Neural cell (in vitro differentiated cells): ENCODE results near the gene BRCA2. TPM values are rescaled to one million over a fixed set of nuclear protein-coding genes. Genes with fewer than 3 reads are reported as not detected.
"Not testable (repeated sequence)": the region's sequence is repeated elsewhere in the genome, so short reads cannot be mapped to it uniquely, and the experiment has no call there.

ENCODE experiments used
- H2AFZ ChIP-seq: fragments of 200-600, 300-800 bp; sonication (generic), shearing (Covaris generic); 2 replicates; pipeline ENCODE4 v1.6.0; 2014; ENCODE audit warnings: low read depth, mild to moderate bottlenecking, antibody characterized with exemption, low read length, moderate library complexity
- H3F3A ChIP-seq: fragments of 200-600 bp; shearing (Covaris generic); 2 replicates; pipeline ENCODE4 v1.6.1; 2016; ENCODE audit warnings: mild to moderate bottlenecking, moderate library complexity, mixed read lengths, antibody characterized with exemption, low read length; ENCODE audit not compliant: insufficient read depth, poor library complexity, severe bottlenecking
- H3K27ac ChIP-seq: fragments of 200-600, 300-800 bp; sonication (generic), shearing (Covaris generic); 2 replicates; pipeline ENCODE4 v1.5.1; 2014; ENCODE audit warnings: mild to moderate bottlenecking, low read length, moderate library complexity
- H3K27me3 ChIP-seq: fragments of 300-800, 200-600 bp; sonication (generic), shearing (Covaris generic); 2 replicates; pipeline ENCODE4 v1.6.0; 2014; ENCODE audit warnings: mild to moderate bottlenecking, low read depth, low read length, moderate library complexity; ENCODE audit not compliant: insufficient read depth
- H3K36me3 ChIP-seq: fragments of 300-800, 200-600 bp; sonication (generic), shearing (Covaris generic); 2 replicates; pipeline ENCODE4 v1.5.1; 2014; ENCODE audit warnings: mild to moderate bottlenecking, antibody characterized with exemption, low read length, moderate library complexity; ENCODE audit not compliant: insufficient read depth
- H3K4me2 ChIP-seq: fragments of 300-800, 200-600 bp; sonication (generic), shearing (Covaris generic); 2 replicates; pipeline ENCODE4 v1.6.0; 2014; ENCODE audit warnings: mild to moderate bottlenecking, low read length
- H3K4me3 ChIP-seq: fragments of 300-800, 200-600 bp; sonication (generic), shearing (Covaris generic); 2 replicates; pipeline ENCODE4 v1.5.1; 2014; ENCODE audit warnings: mild to moderate bottlenecking, low read length, moderate library complexity
- H3K79me2 ChIP-seq: fragments of 200-600 bp; shearing (Covaris generic); replicated peaks from 2 replicates; pipeline ENCODE4 v1.6.0; 2014; ENCODE audit warnings: mild to moderate bottlenecking, low read length, moderate library complexity; ENCODE audit not compliant: insufficient read depth
- H3K9ac ChIP-seq: fragments of 300-800, 200-600 bp; sonication (generic), shearing (Covaris generic); 2 replicates; pipeline ENCODE4 v1.6.1; 2016; ENCODE audit warnings: mild to moderate bottlenecking, low read length, mixed read lengths
- H3K9me2 ChIP-seq: fragments of 200-600 bp; shearing (Covaris generic); 2 replicates; pipeline ENCODE4 v1.6.1; 2016; ENCODE audit warnings: mild to moderate bottlenecking, low read length, mixed read lengths; ENCODE audit not compliant: insufficient read depth
- H3K9me3 ChIP-seq: fragments of 200-600, 300-800 bp; sonication (generic), shearing (Covaris generic); 2 replicates; pipeline ENCODE4 v1.6.1; 2016; ENCODE audit warnings: mild to moderate bottlenecking, mixed run types, low read length, moderate library complexity, mixed read lengths
- H4K20me1 ChIP-seq: fragments of 200-600 bp; shearing (Covaris generic); 2 replicates; pipeline ENCODE4 v1.6.1; 2016; ENCODE audit warnings: mild to moderate bottlenecking, mixed run types; ENCODE audit not compliant: insufficient read depth
- EP300 ChIP-seq: fragments of 450-650 bp; conservative IDR thresholded peaks from 2 replicates; pipeline ENCODE4 v1.6.1; 2014; ENCODE audit warnings: antibody characterized with exemption, mild to moderate bottlenecking, moderate library complexity; ENCODE audit not compliant: poor library complexity, severe bottlenecking
- EZH2 ChIP-seq: fragments of 200-600, 300-800 bp; shearing (Covaris generic), sonication (generic); IDR thresholded peaks from 2 replicates; pipeline ENCODE4 v1.6.1; 2014; ENCODE audit warnings: antibody characterized with exemption, low read length, borderline replicate concordance, mild to moderate bottlenecking; ENCODE audit not compliant: insufficient read depth, poor library complexity, severe bottlenecking
- MXI1 ChIP-seq: fragments of 450-650 bp; conservative IDR thresholded peaks from 2 replicates; pipeline ENCODE4 v1.6.1; 2014; ENCODE audit warnings: antibody characterized with exemption, mild to moderate bottlenecking; ENCODE audit not compliant: poor library complexity, severe bottlenecking
- POLR2AphosphoS5 ChIP-seq: IDR thresholded peaks from 2 replicates; pipeline ENCODE4 v1.6.1; 2012
- RAD21 ChIP-seq: fragments of 450-650 bp; conservative IDR thresholded peaks from 2 replicates; pipeline ENCODE4 v1.6.1; 2014; ENCODE audit warnings: antibody characterized with exemption, mild to moderate bottlenecking, moderate library complexity
- SMC3 ChIP-seq: fragments of 450-650 bp; conservative IDR thresholded peaks from 2 replicates; pipeline ENCODE4 v1.6.1; 2014; ENCODE audit warnings: antibody characterized with exemption, mild to moderate bottlenecking, moderate library complexity; ENCODE audit not compliant: poor library complexity
- TAF1 ChIP-seq: IDR thresholded peaks from 2 replicates; pipeline ENCODE4 v1.6.1; 2012; ENCODE audit warnings: low read depth
- polyA plus RNA-seq: library from polyadenylated mRNA; depleted of rRNA; stranded (reverse); fragments of >200 nt; gene quantifications from 2 replicates; pipeline ENCODE4 v1.2.3, GENCODE V29; 2014
- TF ChIP-seq, protein P1 (sequence below): IDR thresholded peaks from 2 replicates; pipeline ENCODE4 v1.6.1; 2012; ENCODE audit warnings: borderline replicate concordance
- TF ChIP-seq, protein P2 (sequence below): fragments of 450-650 bp; IDR thresholded peaks from 2 replicates; pipeline ENCODE4 v1.5.1; 2014; ENCODE audit warnings: antibody characterized with exemption, mild to moderate bottlenecking, moderate library complexity; ENCODE audit not compliant: poor library complexity, severe bottlenecking

BRCA2 gene
- polyA plus RNA-seq, 1 donor from 2014 or later, result 0.11 TPM

DNA sequence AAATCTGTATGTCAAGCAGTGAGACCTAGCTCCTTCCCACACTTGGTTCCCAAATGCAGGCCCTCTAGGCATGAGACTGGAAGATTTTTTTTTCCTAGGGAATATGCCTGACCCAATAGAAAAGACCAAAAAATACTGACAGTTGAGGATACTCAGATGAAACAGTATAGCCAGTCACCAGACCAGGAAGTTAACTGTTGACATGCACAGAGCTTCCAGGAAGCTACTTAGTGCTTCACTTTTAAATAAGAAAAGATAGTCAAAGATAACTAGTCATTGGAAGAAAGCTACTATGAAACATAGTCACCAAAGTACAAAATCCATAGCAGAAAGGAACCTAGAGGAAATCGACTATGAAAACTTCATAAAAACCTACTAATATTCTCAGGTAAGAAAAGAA lies 32.3 kb downstream of the BRCA2 start:
- Histone ChIP-seq H3K4me3 (no peak overlapping the region), H3K36me3 (no peaks in the 10 kb centered on the region), H3K79me2 (no peaks in the 10 kb centered on the region), H3K4me2 (no peak overlapping the region), H2AFZ (no peak overlapping the region), H3K9ac (no peak overlapping the region), H3F3A (no peaks in the 10 kb centered on the region), H3K27me3 (no peaks in the 10 kb centered on the region), H3K27ac (no peak overlapping the region), H4K20me1 (no peaks in the 10 kb centered on the region), H3K9me2 (no peaks in the 10 kb centered on the region), H3K9me3 (no peaks in the 10 kb centered on the region)
- TF ChIP-seq EP300 (no peak), EZH2 (no peak), MXI1 (no peak), RAD21 (no peak), POLR2AphosphoS5 (no peak), SMC3 (no peak), TAF1 (no peak)
- TF ChIP-seq, protein P1, sequence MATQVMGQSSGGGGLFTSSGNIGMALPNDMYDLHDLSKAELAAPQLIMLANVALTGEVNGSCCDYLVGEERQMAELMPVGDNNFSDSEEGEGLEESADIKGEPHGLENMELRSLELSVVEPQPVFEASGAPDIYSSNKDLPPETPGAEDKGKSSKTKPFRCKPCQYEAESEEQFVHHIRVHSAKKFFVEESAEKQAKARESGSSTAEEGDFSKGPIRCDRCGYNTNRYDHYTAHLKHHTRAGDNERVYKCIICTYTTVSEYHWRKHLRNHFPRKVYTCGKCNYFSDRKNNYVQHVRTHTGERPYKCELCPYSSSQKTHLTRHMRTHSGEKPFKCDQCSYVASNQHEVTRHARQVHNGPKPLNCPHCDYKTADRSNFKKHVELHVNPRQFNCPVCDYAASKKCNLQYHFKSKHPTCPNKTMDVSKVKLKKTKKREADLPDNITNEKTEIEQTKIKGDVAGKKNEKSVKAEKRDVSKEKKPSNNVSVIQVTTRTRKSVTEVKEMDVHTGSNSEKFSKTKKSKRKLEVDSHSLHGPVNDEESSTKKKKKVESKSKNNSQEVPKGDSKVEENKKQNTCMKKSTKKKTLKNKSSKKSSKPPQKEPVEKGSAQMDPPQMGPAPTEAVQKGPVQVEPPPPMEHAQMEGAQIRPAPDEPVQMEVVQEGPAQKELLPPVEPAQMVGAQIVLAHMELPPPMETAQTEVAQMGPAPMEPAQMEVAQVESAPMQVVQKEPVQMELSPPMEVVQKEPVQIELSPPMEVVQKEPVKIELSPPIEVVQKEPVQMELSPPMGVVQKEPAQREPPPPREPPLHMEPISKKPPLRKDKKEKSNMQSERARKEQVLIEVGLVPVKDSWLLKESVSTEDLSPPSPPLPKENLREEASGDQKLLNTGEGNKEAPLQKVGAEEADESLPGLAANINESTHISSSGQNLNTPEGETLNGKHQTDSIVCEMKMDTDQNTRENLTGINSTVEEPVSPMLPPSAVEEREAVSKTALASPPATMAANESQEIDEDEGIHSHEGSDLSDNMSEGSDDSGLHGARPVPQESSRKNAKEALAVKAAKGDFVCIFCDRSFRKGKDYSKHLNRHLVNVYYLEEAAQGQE, result no peak
- TF ChIP-seq, protein P2, sequence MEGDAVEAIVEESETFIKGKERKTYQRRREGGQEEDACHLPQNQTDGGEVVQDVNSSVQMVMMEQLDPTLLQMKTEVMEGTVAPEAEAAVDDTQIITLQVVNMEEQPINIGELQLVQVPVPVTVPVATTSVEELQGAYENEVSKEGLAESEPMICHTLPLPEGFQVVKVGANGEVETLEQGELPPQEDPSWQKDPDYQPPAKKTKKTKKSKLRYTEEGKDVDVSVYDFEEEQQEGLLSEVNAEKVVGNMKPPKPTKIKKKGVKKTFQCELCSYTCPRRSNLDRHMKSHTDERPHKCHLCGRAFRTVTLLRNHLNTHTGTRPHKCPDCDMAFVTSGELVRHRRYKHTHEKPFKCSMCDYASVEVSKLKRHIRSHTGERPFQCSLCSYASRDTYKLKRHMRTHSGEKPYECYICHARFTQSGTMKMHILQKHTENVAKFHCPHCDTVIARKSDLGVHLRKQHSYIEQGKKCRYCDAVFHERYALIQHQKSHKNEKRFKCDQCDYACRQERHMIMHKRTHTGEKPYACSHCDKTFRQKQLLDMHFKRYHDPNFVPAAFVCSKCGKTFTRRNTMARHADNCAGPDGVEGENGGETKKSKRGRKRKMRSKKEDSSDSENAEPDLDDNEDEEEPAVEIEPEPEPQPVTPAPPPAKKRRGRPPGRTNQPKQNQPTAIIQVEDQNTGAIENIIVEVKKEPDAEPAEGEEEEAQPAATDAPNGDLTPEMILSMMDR, result no peak

DNA sequence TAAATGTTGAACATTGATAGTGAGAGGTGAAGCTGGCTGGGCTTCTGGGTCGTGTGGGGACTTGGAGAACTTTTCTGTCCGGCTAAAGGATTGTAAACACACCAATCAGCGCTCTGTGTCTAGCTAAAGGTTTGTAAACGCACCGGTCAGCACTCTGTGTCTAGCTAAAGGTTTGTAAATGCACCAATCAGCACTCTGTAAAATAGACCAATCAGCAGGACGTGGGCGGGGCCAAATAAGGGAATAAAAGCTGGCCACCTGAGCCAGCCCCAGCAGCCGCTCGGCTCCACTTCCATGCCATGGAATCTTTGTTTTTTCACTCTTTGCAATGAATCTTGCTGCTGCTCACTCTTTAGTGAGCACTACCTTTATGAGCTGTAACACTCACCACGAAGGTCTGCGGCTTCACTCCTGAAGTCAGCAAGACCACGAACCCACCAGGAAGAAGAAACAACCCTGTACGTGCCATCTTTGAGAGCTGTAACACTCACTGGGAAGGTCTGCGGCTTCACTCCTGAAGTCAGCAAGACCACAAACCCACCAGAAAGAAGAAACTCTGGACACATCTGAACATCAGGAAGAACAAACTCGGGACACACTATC lies 35.6 kb downstream of the BRCA2 start:
- not testable (repeated sequence) for H3K27ac ChIP-seq, H3K36me3 ChIP-seq, H3K9me2 ChIP-seq, H3K9me3 ChIP-seq, H4K20me1 ChIP-seq, H3K9ac ChIP-seq, H2AFZ ChIP-seq, H3K27me3 ChIP-seq, H3K4me2 ChIP-seq, H3F3A ChIP-seq, H3K4me3 ChIP-seq, H3K79me2 ChIP-seq

DNA sequence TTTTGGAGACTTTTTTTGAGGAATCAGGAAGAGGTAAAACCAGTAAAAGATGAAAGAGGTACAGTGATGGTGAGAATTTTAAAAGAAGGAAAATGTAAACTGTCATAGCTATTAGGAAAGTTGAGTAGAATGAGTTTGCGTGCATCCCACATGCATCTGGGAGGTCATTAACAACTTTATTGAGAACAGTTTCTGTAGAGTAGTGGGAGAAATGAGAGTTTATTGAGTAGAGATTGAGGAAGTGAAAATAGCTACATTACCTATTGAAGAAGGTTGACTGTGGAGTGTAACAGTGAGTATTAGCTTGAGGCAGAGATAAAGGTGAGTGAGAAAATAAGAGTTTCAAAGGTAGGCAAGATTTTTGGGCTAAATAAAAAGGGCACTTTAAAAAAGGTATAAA lies 38.7 kb downstream of the BRCA2 start:
- H3K9ac ChIP-seq, result no peak overlapping the region
- no peak overlapping the region for H3K4me2 ChIP-seq
- no peaks in the 10 kb centered on the region for H3K79me2 ChIP-seq
- no peaks in the 10 kb centered on the region for H3K9me3 ChIP-seq
- no peaks in the 10 kb centered on the region for H4K20me1 ChIP-seq
- H3K9me2 ChIP-seq, result no peaks in the 10 kb centered on the region
- no peaks in the 10 kb centered on the region for H3F3A ChIP-seq
- TF ChIP-seq, protein P1, result no peak
- no peak for TF ChIP-seq MXI1
- no peak for TF ChIP-seq EP300
- no peak for TF ChIP-seq EZH2
- no peak for TF ChIP-seq TAF1
- no peak for TF ChIP-seq RAD21
- no peak for TF ChIP-seq POLR2AphosphoS5
- TF ChIP-seq SMC3, result no peak
- TF ChIP-seq, protein P2, result no peak
- H3K36me3 ChIP-seq, result no peaks in the 10 kb centered on the region
- no peaks in the 10 kb centered on the region for H3K27me3 ChIP-seq
- H3K4me3 ChIP-seq, result no peak overlapping the region
- H2AFZ ChIP-seq, result no peak overlapping the region
- H3K27ac ChIP-seq, result no peak overlapping the region
